ENCODE results near the gene PARP16.

The PARP16 gene

GRCh38 chr15:65208647-65209046, 78.0 kb downstream of the PARP16 start:
- TF ChIP-seq POLR2A (IDR thresholded peaks at IDR 0.05; ENCODE audit: low read depth, low read length) (no peak), TAF1 (IDR thresholded peaks at IDR 0.05; ENCODE audit: borderline replicate concordance, low read depth, low read length) (no peak), POLR2AphosphoS5 (IDR thresholded peaks at IDR 0.05; ENCODE audit: low read depth, low read length) (no peak)
- DNase-seq (ENCODE audit: insufficient read length): no peak
- FAIRE-seq: no peak
